T1000 (cell line): ENCODE data around the gene MAFG.
"Not testable (repeated sequence)": the region's sequence is repeated elsewhere in the genome, so short reads cannot be mapped to it uniquely, and the experiment has no call there.

Source experiments
- DNase-seq: peaks from one replicate; lab custom pipeline; 2025; ENCODE audit warnings: mixed read lengths; lab: John Stamatoyannopoulos, UW

MAFG gene

DNA sequence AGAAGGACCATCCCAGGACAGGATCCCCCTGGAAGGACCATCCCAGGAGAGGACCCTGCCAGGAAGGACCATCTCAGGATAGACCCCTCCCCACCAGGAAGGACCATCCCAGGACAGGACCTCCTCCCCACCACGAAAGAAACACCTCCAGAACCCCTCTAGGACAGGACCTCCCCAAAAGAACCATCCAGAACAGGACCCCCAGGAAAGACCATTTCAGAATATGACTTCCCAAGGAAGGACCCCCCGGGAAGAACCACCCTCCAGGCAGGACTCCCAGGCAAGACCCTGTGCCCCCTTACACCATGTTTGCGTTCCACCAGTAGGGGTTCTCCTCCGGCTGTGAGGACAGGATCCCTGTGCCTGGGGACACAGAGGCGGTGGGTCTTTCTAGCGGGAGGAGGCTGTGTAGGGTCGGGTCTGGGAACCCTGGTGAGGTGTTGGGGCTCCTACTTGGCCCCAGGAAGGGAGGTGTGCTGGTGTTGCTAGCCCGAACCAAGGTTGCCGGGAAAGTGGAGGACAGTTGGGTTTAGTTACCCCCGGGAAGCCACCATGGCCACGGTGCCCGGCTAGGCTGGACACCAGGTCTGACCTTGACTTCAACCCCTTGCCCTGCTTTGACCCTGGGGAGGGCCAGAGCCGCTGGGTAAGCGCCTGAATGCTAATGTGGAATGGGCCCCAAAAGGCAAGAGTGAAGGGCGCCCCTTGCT is 31.3 kb upstream of the MAFG start:
- no peak for DNase-seq

DNA sequence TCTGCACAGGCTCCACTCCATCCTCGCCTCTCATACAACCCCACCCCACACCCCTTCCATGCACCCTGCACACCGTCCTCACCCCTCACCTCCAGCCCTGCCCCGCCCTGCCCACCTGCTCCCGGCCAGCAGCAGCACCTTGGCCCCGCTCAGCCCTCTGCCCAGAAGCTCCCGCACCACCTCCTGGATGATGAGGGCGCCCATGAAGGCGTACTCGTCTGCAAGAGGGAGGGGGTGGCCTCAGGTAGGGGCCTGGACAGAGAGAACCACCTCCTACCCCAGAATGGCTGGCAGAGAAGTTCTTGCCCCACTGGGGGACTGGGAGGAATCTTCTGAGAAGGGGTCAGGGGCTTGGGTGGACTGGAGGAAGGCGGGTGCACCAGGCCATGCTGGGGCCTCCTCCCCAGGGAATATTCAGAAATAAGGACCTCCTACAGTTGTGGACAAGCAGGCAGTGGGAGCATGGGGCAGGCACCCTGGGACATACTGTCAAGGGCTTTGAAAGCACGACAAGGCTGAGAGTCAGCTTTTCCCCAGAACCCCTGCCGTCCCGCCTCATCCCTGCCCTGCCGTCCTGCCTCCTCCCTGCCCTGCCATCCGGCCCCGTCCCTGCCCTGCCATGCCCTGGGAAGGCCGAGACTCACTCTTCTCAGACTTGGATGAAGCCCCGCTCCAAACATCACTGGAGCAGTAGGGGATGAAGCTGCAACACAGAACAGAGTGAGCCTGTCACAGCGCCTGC is 30.3 kb upstream of the MAFG start:
- no peak for DNase-seq

DNA sequence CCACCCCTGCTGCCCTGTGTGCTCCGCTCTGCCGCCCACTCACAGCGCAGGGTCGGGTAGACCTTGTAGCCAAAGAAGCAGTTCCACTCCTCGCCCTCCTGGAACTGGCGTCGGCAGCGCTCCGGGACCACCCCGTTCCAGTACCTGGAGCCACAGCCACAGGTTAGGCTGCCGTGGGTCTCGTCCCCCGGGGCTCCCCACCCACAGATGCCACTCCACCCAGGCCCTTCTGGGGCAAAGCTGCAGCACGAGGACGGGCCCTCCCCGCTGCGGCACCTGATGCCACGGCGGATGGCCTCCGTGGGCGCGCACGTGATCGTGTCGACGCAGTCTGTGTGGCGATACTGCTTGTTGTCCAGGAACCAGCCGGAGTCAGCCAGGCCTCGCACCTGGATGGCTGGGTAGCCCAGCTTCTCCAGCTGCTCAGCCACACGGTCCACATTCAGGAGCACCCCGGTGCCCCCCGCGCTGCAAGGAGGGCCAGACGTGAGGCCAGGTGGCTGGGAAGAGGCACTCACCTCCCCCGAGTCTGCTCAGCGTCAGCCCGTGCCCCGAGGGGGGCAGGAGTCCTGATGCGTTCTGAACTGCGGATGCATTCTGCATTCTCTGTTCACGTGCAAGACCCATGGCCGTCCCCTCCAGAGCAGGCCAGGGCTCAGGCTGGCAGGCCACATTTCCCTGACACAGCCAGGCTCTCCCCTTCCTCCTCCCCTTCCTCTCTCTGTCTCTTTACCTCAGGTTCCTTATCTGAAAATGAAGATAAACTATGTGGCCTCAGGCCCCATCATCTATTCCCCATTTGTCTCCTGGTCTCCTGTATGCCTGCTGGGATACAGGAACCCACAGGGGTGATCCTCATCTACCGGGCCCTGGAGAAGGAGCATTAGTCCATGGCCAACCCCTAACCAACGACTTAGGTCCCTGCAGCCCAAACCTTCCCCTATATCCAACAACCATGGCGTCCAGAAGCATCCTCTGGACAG is 29.4 kb upstream of the MAFG start:
- DNase-seq, result no peak

DNA sequence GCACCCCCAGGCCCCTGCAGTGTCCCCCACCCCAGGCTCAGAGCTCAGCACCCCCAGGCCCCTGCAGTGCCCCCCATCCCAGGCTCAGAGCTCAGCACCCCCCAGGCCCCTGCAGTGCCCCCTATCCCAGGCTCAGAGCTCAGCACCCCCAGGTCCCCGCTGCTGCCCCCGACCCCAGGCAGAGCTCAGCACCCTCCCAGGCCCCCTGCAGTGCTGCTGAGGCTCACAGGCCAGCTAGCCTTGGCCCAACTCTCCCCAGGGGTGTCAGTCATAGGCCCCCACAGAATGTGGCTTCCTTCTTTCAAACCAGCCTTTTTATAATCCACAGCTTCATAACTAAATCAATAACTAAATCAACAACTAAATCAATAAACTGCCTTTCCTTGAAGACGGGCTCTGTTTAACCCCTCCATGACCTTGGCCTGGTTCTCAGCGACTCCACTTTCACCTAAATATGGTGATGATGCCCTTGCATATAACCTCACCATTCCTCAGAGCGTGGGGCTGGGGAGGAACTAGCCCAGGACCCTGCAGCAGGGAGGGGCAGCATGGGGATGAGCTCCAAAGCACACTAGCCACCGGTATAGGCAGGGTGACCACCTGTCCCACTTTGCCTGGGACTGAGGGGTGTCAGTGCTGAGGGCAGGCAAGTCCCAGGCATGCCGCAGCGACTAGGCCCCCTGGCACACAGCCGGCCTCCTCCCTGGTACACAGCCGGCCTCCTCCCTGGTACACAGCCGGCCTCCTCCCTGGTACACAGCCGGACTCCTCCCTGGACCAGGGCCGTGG is 28.4 kb upstream of the MAFG start:
- DNase-seq, result no peak

DNA sequence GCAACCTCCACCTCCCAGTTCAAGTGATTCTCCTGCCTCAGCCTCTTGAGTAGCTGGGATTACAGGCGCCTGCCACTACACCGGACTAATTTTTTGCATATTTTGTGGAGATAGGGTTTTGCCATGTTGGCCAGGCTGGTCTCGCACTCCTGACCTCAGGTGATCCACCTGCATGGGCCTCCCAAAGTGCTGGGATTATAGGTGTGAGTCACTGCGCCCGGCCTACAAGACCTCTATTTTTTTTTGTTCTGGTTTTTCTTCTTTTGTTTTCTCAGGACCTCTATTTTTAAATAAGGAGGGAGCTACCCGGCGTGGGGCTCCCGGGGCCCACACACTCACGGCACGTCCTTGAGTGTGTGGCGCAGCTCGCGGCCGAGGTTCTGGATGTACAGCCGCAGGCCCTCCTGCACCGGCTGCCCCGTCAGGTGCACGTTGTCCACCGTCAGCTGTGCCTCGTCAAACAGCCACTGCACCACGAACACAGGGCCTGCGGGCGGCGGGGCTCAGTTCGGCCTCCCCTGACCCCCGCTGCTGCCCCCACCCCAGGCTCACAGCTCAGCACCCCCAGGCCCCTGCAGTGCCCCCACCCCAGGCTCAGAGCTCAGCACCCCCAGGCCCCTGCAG is 27.6 kb upstream of the MAFG start:
- DNase-seq, result no peak

DNA sequence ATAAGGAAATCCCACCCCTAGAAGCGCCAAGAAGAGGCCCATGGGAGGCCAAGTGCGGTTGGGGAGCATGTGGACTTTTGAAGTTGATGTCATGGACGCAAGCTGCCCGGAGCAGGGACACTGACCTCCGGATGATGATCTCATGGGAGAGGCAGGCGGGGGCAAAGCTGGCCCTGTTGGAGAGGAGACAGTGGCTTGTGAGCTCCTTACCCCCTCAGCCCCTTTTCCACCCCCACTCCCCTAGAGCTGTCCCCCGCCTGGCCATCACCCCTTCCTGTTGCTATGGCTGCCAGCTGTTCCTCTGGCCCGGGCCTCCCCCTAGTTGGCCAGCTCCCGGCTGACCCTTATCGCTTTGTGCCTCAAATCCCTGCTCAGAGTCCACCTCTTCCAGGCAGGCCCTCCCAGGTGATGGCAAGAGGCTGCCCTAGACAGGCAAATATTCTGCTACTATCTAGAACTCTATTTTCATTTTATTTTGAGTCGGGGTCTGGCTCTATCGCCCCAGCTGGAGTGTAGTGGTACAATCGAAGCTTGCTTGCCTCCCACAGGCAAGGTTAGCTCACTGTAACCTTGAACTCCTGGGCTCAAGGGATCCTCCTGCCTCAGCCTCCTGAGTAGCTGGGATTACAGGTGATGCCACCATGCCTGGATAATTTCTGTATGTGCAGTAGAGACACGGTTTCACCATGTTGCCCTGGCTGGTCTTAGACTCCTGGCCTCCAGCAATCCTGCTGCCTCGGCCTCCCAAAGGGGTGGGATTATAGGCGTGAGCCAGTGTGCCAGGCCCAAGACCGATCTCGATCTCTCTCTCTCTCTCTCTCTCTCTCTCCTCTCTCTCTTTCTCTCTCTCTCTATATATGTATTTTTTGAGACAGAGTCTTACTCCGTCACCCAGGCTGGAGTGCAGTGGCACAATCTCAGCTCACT is 26.9 kb upstream of the MAFG start:
- DNase-seq, result no peak

DNA sequence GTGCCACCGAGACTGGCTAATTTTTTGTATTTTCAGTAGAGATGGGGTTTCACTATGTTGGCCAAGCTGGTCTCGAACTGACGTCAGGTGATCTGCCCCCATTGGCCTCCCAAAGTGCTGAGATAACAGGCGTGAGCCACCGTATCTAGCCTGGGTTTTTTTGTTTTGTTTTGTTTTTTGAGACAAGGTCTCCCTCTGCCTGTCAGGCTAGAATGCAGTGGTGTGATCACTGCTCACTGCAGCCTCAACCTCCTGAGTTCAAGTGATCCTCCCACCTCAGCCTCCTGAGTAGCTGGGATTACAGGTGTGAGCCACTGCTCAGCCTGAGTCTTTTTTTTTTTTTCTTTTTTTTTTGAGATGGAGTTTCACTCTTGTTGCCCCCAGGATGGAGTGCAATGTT is 25.9 kb upstream of the MAFG start:
- not testable (repeated sequence) for DNase-seq

DNA sequence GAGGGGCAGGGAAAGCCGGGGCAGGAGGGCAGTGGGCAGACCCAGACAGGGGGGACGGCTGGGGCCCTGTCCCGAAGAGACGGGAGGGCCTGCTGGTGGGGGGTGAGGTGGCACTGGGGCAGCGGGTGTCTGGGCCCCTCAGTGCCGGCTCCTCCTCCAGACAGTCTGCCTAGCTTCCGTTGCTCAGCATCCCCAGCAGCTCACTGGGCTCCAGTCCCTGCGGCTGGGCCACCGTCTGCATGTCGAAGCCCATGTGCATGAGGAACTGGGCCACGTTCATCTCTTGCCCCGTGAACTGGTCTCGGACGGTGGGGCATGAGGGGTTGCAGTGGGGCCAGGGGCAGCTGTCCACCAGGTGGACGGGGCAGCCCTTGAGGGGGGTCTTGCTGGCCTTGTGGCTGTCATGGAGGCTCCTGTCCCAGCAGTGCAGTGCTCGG is 25.3 kb upstream of the MAFG start:
- no peak for DNase-seq

DNA sequence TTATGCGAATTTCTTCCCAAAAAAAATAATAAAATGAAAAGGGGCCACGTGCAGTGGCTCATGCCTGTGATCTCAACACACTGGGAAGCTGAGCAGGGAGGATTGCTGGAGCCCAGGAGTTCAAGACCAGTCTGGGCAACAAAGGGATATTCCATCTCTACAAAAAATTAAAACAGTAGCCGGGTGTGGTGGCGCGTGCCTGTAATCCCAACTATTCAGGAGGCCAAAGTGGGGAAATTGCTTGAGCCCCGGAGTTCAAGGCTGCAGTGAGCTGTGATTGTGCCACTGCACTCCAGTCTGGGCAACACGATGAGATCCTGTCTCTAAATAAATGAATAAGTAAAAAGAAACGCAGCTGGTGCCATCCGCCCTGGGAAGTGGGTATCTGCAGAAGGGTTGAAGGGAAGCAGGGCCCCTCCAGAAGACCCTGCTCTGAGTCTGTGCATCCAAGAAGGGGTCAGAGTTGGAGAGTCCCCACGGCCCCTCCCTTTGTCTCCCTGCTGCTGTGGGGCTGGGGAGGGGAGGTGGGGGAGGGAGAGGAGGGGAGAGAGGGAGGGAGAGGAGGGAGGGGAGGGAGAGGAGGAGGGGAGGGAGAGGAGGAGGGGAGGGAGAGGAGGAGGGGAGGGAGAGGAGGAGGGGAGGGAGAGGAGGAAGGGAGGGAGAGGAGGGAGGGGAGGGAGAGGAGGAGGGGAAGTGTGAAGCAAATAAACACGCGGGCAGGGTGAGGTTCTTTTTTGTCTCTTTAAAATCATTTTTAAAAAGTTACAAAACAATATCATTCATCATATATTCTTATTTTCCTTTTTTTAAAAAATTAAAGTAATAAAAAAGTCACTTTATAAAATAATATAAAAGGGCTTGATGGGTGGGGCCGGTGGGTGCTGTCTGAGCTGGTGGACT is 24.5 kb upstream of the MAFG start:
- no peak for DNase-seq

DNA sequence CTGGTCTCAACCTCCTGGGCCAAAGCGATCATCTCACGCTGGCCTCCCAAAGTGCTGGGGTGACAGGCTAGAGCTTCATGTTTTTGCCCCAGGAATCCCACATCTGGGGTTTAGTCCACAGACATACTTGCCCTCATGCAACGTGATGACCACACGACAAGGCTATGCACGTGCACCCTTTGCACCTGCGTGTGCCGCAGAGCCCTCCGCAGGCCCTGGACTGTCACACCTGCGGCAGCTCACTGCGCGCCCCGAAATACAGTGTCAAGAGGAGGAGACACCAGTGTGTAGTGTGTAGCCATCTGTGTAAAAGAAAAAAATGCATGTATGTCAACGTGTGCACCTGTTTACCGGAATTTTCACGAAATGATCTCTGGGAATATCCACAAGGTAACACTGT is 23.0 kb upstream of the MAFG start:
- no peak for DNase-seq

DNA sequence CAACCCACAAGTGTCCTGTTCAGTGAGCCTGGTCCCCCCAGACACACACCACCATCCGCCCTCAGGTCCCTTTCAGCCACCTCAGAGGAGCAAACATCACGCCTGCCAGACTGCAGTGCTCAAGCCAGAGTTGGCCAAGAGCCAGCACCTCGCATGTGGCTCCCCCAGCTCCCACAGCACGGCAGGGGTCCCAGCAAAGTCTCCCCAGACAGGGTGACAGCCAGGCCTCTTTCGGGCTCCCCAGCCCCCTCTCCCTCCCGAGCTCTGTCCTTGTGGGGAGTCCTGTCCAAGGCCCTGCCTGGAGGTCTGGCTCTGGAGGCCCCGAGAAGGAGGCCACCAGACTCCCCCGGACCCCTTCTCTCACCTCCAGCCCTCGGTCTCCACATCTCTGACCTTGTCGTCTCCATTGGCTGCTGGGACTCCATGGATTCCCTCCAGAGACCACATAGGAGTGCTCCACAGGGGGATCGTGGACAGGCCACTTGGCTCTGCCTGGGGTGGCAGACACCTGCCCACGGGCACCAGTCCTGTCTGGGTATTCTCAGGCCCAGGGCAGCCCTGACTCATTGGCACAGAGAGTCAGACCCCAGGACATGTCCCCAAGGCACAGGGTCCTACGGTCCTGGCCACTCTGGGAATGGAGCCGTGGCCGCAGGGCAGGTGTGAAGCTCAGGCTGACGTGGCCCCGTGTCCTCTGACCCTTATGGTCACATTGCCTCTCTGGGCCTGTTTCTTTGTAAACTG is 21.3 kb upstream of the MAFG start:
- no peak for DNase-seq

DNA sequence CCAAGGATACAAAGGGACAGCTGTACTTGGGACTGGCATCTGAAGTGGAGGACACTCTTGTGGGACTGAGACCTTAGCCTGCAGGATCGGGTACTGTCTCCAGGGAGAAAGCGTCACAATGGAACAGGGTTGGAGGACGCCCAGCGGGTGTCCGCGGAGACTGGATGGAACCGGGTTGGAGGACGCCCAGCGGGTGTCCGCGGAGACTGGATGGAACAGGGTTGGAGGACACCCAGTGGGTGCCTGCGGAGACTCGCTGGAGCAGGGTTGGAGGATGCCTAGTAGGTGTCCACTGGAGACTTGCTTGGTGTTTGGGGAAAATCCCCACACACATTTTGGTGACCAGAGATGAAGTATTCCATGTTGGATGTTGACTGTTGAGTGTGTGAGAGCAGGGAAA is 19.7 kb upstream of the MAFG start, which contains the start of gene MYADML2:
Gene MYADML2, minus strand, starts transcription at position 45 of the 400 bp plus-strand sequence. CDS start 5,492 bp downstream, outside the sequence.
- DNase-seq, result no peak

DNA sequence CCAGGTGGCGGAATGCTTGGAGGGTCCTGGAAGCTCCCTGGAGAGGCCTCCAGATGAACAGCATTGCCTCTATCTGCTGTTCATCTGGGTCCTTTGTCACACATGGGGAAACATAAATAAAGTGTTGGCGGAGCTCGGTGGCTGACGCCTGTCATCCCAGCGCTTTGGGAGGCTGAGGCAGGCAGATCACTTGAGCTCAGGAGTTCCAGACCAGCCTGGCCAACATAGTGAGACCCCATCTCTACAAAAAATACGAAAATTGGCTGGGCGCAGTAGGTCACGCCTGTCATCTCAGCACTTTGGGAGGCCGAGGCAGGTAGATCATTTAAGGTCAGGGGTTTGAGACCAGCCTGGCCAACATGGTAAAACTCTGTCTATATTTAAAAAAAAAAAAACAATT is 17.3 kb upstream of the MAFG start:
- DNase-seq, result no peak

DNA sequence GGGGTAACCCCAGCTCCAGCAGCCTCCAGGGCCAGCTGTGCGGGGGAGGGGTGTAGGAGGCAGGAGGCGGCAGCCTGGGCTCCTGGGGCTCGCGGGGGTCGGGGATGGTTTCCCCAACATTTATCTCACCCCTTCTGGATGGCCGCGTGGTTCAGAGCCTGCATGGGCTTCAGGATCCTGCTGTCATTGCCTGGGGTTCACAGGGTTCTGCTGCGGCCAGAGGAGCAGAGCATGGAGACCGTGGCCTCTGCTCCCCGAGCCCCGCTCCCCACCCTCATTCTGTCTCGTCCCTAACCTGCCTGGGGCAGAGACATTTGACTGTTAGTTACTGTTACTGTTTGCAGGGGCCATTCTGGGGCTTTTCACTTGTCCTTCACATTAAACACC is 14.6 kb upstream of the MAFG start:
- no peak for DNase-seq

DNA sequence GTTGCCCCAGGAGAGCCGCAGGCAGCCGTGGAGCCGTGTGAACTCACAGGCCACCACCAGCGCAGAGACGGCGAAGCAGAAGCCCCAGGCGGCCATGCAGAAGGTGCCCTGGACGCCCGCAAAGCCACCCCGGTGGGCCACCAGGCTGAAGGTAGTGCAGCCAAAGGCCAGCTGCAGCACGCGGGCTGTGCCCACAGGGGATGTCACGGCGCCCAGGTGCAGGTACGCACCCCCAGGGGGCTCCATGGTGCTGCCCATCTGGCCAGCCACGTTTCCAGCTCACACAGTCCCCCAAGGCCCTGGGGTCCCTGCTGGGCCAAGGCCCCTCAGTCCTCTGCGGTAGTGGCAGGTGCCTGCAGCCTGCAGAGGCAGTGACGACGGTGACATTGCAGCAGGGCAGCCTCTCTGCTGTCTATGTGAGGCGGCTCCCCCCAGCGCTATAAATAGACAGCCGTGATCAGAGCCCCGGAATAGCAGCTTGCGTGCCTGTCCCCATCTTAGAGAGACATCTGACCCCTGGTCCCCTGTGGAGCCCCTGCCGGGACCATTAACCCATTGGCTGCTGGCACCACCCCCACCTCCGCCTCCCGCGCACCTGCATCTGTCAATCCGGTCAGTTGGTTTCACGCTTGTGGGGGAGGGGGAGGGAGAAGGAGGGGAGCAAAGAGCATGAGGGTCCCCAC is 14.1 kb upstream of the MAFG start:
- DNase-seq, result no peak

DNA sequence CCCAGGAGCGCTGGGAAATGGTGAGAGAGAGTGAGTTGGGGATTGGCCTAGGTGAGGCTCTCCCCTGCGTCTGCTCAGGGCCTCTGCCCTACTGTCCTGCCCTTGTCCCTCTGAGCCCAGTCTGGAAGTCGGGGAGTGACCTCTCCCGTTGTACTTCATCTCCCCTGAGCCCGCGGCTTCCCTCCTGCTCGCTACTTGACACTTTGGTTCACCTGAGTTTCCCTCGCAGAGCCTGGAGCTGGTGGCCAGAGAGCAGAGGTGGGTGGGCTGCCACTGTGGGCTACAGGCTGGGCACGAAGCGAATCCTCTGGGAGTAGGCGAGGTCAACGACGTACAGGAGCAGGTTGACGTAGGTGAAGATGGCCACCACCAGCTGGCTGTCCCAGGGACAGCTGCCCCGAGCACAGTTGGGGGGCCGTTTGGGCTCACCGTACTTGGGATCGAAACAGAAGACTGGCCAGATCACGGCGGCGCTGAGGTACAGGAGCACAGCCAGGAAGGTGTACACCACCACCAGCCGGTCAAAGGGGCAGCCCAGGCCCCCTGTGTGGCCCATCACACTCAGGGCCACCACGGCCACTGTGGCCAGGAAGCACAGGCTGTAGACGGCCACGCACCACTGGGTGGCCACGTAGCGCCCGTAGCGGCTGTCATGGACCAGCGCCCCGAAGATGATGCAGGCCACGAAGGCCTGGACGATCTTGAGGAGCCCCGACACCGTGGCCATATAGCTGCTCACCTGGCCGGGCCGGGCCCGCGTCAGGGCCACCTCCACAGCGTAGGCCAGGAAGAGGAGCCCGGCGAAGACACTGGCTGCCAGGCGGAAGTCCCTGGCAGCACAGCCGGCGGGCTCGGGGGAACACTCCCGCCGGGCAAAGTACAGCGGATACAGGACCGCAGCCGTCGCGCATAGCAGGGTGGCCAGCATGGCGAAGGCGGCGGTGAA is 13.3 kb upstream of the MAFG start:
- DNase-seq, result no peak
